Myometrial cell (primary cell): ENCODE data around the gene ECEL1. TPM values are rescaled to one million over a fixed set of nuclear protein-coding genes. Genes with fewer than 3 reads are reported as not detected.

Experiments used
- total RNA-seq: library from RNA; depleted of rRNA; stranded (reverse); fragments of >200 nt; gene quantifications from 2 replicates; pipeline ENCODE4 v1.2.3, GENCODE V29; 2015

ECEL1 gene
- total RNA-seq = not detected in 2 replicates

GRCh38 chr2:232487385-232488096 lies at the start of gene ECEL1:
Gene ECEL1, minus strand, starts transcription at chr2:232487834. Its CDS starts 1,181 bp downstream, at chr2:232486653.

GRCh38 chr2:232525791-232526371 lies 38.2 kb upstream of the ECEL1 start, which contains the start of gene CHRND:
Gene CHRND, plus strand, starts transcription at chr2:232526160. Its CDS starts 56 bp downstream, at chr2:232526216.

GRCh38 chr2:232519581-232520438 lies 32.2 kb upstream of the ECEL1 start, which contains the start of gene PRSS56:
Gene PRSS56, plus strand, starts transcription at chr2:232520388. Its CDS starts 211 bp downstream, at chr2:232520599.

GRCh38 chr2:232455426-232456255 lies 32.0 kb downstream of the ECEL1 start, which contains the start of gene ALPI:
Gene ALPI, plus strand, starts transcription at chr2:232456153. Its CDS starts 47 bp downstream, at chr2:232456200.

Other genes with a start within 250 kb of the ECEL1 start
- gene ALPP, start 109.1 kb downstream of the ECEL1 start, total RNA-seq = not detected in 2 replicates
- not detected in 2 replicates for gene ALPG, start 81.0 kb downstream of the ECEL1 start, total RNA-seq
- not detected in 2 replicates for gene ALPI, start 31.7 kb downstream of the ECEL1 start, total RNA-seq
- not detected in 2 replicates for gene PRSS56, start 32.6 kb upstream of the ECEL1 start, total RNA-seq
- not detected in 2 replicates for gene CHRND, start 38.3 kb upstream of the ECEL1 start, total RNA-seq
- gene CHRNG, start 51.9 kb upstream of the ECEL1 start, total RNA-seq = not detected in 2 replicates
- gene TIGD1, start 62.7 kb upstream of the ECEL1 start, total RNA-seq = 1.8 and 2.0 TPM in 2 replicates
- gene EIF4E2, start 62.9 kb upstream of the ECEL1 start, total RNA-seq = 69.5 and 90.0 TPM in 2 replicates
- gene EFHD1, start 145.8 kb upstream of the ECEL1 start, total RNA-seq = not detected in 2 replicates
- gene GIGYF2, start 209.5 kb upstream of the ECEL1 start, total RNA-seq = 28.0 and 36.6 TPM in 2 replicates